NCI-H748 (cell line): ENCODE data around the gene MRPL58.
"Not testable (repeated sequence)": the region's sequence is repeated elsewhere in the genome, so short reads cannot be mapped to it uniquely, and the experiment has no call there.

ENCODE experiments used
- DNase-seq: peaks from one replicate; lab custom pipeline; 2025; ENCODE audit not compliant: unreplicated experiment; lab: John Stamatoyannopoulos, UW

Gene MRPL58

GRCh38 chr17:74987418-74987908 is 25.0 kb upstream of the MRPL58 start, which contains the start of gene CDR2L:
Gene CDR2L, plus strand, starts transcription at chr17:74987632. Its CDS starts 412 bp downstream, at chr17:74988044.
- peak; percentile 90 for DNase-seq

GRCh38 chr17:74987909-74988711 is 24.4 kb upstream of the MRPL58 start:
- peak; percentile 39 for DNase-seq

DNA sequence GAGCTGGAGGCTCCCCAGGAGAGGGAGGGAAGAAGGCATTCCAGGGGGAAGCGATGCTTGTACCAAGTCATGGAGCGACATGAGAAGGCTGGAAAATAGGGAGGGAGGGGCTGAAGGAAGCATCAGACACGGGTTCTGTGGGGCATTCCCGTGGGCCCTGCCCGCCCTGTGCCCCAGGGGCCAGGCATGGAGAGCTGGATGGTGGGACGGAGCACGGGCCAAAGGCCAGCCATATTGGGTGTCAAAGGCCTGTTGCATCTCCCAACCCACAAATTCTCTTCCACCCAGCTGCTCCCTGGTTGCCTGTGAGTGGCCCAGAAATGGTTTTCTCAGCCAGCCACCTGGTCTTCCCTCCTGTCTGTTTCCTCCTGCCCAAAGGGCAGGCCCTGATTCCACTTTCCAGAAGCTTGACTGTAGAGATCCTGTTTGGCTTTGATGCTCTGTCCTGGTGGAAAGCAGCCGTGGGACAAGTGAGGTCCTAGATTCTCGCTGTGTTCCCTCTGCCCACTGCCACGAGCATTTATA is 21.8 kb upstream of the MRPL58 start:
- DNase-seq = no peak

GRCh38 chr17:74992223-74992622 is 20.2 kb upstream of the MRPL58 start:
- no peak for DNase-seq

GRCh38 chr17:74994440-74994839 is 18.0 kb upstream of the MRPL58 start:
- DNase-seq = no peak

GRCh38 chr17:74995847-74996246 is 16.6 kb upstream of the MRPL58 start:
- no peak for DNase-seq

GRCh38 chr17:74998783-74999182 is 13.7 kb upstream of the MRPL58 start:
- DNase-seq = no peak

DNA sequence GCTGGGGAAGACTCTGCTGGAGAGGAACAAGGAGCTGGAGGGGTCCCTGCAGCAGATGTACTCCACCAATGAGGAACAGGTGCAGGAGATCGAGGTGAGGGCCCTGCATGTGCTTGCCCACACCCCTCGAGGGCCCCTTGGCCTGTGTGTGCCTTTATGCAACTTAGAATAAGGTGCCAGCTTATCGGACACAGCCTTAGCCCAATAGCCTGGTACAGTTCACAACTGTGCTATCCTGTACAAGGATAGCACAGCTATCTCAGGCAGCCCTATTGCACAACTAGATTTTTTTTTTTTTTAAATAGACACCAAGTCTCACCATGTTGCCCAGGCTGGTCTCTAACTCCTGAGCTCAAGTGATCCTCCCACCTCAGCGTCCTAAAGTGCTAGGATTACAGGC is 12.9 kb upstream of the MRPL58 start:
- DNase-seq = no peak

DNA sequence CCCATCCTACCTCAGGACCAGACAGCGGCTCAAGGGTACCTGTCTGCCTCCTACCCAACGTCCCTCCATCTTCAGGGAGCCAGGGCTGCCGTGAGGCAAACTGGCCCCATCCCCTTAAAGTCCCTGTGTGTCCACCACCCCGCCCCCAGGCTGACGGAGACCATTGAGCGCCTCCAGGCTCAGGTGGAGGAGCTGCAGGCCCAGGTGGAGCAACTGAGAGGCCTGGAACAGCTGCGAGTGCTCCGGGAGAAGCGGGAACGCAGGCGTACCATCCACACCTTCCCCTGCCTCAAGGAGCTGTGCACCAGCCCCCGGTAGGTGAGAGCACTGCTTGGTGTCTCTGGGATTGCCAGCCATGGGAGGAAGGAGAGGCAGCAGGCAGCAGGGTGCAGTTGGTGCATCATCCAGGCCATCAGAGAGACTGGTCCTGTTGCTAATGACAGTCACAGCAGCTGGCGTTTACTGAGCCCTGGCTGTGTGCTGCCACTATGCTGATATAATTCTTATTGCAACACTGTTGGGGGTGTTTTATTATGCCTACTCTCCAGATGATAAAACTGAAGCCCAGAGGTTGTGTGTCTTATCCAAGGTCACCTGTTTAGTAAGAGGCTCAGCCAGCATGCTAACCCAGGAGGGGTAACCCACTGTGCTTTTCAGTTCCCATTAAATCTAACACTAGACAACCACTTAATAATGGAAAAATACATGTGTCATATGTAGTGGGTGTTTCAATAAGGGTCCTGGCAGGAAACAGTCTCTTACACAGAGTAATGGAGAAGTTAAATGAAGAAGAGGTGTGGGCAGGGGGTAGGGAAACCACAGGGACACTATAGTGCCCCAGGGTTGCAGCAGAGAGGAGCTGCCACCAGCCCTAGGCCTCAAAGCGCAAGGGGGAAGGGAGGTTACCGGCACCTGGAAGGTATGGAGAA is 10.3 kb upstream of the MRPL58 start:
- DNase-seq = no peak

DNA sequence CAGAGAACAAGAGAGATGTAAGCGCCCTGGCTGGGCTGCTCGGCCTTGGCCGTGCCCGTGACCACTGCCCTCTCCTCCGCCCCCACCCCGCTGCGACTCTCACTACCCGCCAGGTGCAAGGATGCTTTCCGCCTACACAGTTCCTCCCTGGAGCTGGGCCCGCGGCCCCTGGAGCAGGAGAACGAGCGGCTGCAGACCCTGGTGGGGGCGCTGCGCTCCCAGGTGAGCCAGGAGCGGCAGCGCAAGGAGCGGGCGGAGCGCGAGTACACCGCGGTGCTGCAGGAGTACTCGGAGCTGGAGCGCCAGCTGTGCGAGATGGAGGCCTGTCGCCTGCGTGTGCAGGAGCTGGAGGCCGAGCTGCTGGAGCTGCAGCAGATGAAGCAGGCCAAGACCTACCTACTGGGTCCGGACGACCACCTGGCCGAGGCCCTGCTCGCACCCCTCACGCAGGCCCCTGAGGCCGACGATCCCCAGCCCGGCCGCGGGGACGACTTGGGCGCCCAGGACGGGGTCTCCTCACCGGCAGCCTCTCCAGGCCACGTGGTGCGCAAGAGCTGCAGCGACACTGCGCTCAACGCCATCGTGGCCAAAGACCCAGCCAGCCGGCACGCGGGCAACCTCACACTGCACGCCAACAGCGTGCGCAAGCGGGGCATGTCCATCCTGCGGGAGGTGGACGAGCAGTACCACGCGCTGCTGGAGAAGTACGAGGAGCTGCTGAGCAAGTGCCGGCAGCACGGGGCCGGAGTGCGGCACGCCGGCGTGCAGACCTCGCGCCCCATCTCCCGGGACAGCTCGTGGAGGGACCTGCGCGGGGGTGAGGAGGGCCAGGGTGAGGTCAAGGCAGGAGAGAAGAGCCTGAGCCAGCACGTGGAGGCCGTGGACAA is 9.2 kb upstream of the MRPL58 start:
- no peak for DNase-seq

DNA sequence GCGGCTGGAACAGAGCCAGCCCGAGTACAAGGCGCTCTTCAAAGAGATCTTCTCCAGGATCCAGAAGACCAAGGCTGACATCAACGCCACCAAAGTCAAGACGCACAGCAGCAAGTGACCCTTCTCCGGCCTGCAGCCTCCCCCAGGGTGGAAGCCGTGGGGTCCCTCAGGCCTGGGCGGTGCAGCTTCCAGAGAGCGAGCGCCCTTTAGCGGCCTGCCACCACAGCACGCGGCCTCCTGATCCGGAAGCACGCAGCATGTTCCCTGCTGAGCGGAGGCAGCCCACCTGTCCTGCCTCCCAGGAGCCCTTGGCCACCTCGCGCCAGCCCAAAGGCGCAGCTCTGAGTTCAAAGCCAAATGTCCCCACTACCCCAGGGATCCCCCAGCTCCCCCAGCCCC is 8.5 kb upstream of the MRPL58 start:
- no peak for DNase-seq

DNA sequence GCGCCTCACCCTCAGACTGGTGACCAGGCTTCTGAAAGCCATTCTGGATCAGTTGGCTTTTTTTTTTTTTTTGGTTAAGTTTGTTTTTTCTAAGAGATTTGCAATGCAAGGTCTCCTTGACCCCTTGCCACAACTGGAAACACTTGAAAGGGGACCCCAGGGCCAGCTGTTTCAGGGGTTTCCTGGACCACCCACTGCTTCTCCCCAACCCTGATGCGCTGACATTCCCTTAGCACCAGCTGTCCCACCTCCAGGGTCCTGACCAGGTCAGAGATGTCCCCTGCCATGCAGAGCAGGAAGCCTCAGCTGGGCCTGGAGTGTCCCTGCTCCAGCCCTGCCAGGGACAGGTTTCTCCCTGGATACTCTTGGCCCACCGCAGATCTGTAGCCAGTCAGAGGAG is 8.1 kb upstream of the MRPL58 start:
- no peak for DNase-seq

DNA sequence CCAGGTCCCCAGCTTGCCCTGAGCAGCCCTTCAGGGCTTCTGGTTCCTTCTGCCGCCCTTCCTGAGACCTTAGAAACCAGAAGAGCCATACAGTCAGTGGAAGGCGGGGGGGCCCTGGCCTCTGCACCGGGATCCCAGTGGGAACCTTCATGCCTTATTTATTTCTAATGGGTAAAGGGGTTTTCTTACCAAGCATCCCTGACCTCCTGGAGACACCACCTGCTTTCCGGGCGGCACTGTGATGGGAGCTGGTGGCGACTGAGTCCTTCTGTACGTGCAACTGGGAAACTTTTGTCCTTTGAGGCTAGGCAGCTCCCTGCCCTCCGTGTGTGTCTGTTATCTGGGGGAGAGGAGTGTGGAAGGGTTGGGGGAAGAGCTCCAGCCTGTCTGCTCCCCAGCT is 7.2 kb upstream of the MRPL58 start:
- DNase-seq = no peak

GRCh38 chr17:75006084-75006483 is 6.4 kb upstream of the MRPL58 start:
- not testable (repeated sequence) for DNase-seq

DNA sequence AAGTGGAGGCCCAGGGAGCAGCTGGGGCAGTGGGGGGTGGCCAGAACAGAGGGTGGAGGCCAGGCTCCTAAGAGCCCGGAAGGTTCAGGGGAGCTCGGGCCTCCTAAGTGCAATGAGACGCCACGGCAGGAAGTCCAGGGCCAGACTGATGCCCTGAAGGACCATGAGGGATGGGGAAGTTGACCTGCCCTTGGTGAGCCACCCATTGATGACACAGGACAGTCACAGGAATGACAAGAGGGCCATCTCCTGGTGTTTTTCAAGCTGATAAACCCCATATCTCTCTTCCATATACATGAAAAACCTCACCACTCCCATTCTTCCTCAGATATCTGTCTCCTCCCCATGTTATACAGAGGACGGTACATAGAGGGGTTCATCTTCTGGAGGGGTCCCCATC is 5.8 kb upstream of the MRPL58 start:
- DNase-seq = no peak

DNA sequence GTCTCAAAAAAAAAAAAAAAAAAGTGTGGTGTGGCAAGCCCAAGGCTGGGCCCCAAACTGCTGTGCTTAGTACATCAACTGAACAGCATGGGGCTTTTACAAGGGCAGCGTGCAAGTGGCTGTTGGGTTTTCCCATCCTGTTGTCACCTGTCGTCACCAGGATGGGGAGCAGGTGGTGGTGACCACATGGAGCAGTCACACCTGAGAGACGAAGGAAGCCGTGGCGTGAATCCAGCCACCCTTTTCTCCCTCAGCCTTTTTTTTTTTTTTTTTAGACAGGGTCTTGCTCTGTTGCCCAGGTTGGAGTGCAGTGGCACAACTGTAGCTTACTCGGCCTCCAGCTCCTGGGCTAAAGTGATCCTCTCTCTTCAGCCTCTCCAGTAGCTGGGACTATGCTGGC is 4.1 kb upstream of the MRPL58 start:
- DNase-seq = no peak

GRCh38 chr17:75009139-75009724 is 3.2 kb upstream of the MRPL58 start:
- DNase-seq = no peak

DNA sequence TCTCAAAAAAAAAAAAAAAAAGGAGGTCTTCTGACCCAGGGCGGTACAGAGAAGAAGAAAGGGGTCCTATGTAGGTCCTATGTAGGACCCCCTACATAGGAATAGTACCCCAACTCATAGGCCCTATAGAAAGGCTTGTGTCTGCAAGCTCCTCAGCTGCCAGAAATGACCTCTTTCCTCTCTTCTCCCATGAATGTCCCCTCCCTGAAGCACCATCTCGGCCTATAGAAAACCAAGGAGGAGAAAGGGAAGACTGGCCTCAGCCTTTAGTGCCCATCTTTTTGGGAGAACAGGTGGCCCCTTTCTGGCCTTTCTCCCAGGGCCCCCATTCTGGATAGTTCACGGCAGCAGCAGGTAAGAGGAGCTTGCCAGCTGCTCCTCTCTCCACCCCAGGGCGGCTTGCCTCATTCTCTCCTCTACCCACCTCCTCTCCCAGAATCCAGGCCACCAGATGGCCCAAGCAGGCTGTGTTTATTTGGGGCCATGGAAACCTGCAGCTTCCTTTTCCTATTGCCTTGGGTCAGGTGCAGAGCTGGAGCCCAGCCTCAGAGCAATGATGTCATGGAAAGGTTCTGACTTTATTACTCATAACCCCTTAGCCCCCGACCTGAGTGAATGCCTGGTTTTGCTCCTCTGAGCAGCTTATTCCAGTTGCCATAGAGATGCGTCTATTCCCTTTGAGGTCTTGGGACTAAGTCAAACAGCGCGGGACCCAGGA is 1.6 kb upstream of the MRPL58 start:
- DNase-seq = peak; percentile 34

GRCh38 chr17:75011401-75012095 is 922 bp upstream of the MRPL58 start:
- peak; percentile 26 for DNase-seq
